Hepatocyte (in vitro differentiated cells): ENCODE measurements around the gene TAL2. TPM values are rescaled to one million over a fixed set of nuclear protein-coding genes. Genes with fewer than 3 reads are reported as not detected.

ENCODE experiments used
- DNase-seq: peaks from one replicate; pipeline ENCODE4 v3.0.0-alpha.2; 2016; ENCODE audit warnings: low spot score
- H2AFZ ChIP-seq: fragments of 200-600 bp; sonication (generic); 2 replicates; pipeline ENCODE4 v1.6.0; 2016; ENCODE audit warnings: antibody characterized with exemption, mild to moderate bottlenecking
- H3K27ac ChIP-seq: fragments of 200-600 bp; sonication (generic); 2 replicates; pipeline ENCODE4 v1.5.1; 2016; ENCODE audit warnings: mild to moderate bottlenecking
- H3K27me3 ChIP-seq: fragments of 200-600 bp; sonication (generic); 2 replicates; pipeline ENCODE4 v1.6.1; 2016
- H3K36me3 ChIP-seq: fragments of 200-600 bp; sonication (generic); replicated peaks from 2 replicates; pipeline ENCODE4 v1.5.1; 2016; ENCODE audit warnings: low read depth; ENCODE audit not compliant: insufficient read depth
- H3K4me1 ChIP-seq: fragments of 200-600 bp; sonication (generic); 2 replicates; pipeline ENCODE4 v1.5.1; 2016; ENCODE audit warnings: mild to moderate bottlenecking, moderate library complexity; ENCODE audit not compliant: insufficient read depth
- H3K4me2 ChIP-seq: fragments of 200-600 bp; sonication (generic); 2 replicates; pipeline ENCODE4 v1.6.0; 2016
- H3K4me3 ChIP-seq: fragments of 200-600 bp; sonication (generic); 2 replicates; pipeline ENCODE4 v1.5.1; 2016; ENCODE audit warnings: mild to moderate bottlenecking
- H3K79me2 ChIP-seq: fragments of 200-600 bp; sonication (generic); 2 replicates; pipeline ENCODE4 v1.6.0; 2017; ENCODE audit warnings: mild to moderate bottlenecking
- H3K9me2 ChIP-seq: fragments of 200-600 bp; sonication (generic); replicated peaks from 2 replicates; pipeline ENCODE4 v1.6.0; 2017; ENCODE audit warnings: mild to moderate bottlenecking; ENCODE audit not compliant: insufficient read depth
- H3K9me3 ChIP-seq: fragments of 200-600 bp; sonication (generic); 2 replicates; pipeline ENCODE4 v1.5.1; 2016; ENCODE audit warnings: low read depth, mild to moderate bottlenecking
- H4K20me1 ChIP-seq: fragments of 200-600 bp; sonication (generic); 2 replicates; pipeline ENCODE4 v1.6.0; 2016; ENCODE audit warnings: mild to moderate bottlenecking; ENCODE audit not compliant: insufficient read depth, poor library complexity, severe bottlenecking
- EZH2 ChIP-seq: fragments of 200-600 bp; sonication (generic); IDR thresholded peaks from 2 replicates; pipeline ENCODE4 v1.6.1; 2016; ENCODE audit warnings: antibody characterized with exemption, mild to moderate bottlenecking, borderline replicate concordance
- EZH2phosphoT487 ChIP-seq: fragments of 200-600 bp; sonication (generic); IDR thresholded peaks from one replicate; pipeline ENCODE4 v1.6.1; 2018; ENCODE audit warnings: antibody characterized with exemption, mild to moderate bottlenecking, low read depth, moderate library complexity; ENCODE audit not compliant: unreplicated experiment, severe bottlenecking
- WGBS: methylation state at CpG from one replicate; pipeline ENCODE4 v1.1.6; 2016; ENCODE audit warnings: low lambda C conversion rate; ENCODE audit errors: missing lambda C conversion rate; 5-methylcytosine and 5-hydroxymethylcytosine counted together
- polyA plus RNA-seq: library from polyadenylated mRNA; unstranded; fragments of >200 nt; fragmentation: Nextera tagmentation; extraction: Ambion mirVana; gene quantifications from 2 replicates; pipeline ENCODE4 v1.2.1, GENCODE V29; 2016
- total RNA-seq: library from RNA; depleted of rRNA; stranded (reverse); fragments of >200 nt; gene quantifications from 2 replicates; pipeline ENCODE4 v1.2.3, GENCODE V29; 2014
- TF ChIP-seq, protein P1 (sequence below): fragments of 200-600 bp; sonication (generic); IDR thresholded peaks from 2 replicates; pipeline ENCODE4 v1.5.1; 2016; ENCODE audit warnings: antibody characterized with exemption, mild to moderate bottlenecking; ENCODE audit not compliant: poor library complexity

Gene TAL2
- total and polyA plus RNA-seq, 2 experiments from 2014 or later, result not detected

DNA sequence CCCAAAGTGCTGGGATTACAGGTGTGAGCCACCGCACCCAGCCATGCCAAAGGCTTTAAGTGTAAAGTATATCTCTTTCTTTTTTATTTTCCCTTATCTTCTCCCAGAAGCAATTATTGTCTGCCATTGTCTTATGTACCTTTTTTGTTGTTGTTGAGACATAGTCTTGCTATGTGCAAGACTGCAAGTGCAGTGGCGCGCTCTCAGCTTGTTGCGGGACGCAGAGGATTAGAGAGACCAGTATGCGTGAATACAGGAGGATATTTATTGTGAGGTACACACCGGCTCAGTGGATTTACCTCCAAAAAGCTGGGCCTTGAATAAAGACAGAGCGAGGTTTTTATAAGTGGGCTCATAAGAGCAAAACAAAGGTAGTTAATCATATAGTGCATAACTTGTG is 43.9 kb downstream of the TAL2 start:
- no peaks in the 10 kb centered on the region for H3K9me3 ChIP-seq

DNA sequence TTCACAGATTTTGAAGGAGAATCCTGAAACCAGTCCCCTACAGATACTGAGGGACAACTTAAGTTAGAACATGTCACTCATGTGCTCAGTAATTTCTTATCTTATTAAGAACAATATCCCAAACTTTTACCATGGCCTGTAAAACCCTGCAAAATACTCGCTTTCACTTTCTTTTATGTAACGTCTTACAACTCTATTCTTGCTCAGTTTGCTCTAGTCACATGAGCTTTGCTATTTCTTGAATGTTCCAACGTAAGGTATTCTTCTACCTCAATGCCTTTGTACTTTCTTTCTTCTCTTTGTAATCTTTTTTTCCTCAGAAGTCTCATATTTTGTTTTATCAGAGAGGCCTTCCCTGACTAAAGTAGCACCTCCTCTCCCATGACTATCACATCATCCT is 46.1 kb downstream of the TAL2 start:
- Histone ChIP-seq H3K79me2 (peaks cover 9% of the 10 kb centered on the region), H3K27me3 (no peaks in the 10 kb centered on the region), H3K9me3 (no peaks in the 10 kb centered on the region), H3K4me1 (no peaks in the 10 kb centered on the region), H4K20me1 (no peaks in the 10 kb centered on the region), H3K4me3 (no peak overlapping the region), H3K4me2 (no peak overlapping the region), H3K27ac (no peak overlapping the region), H2AFZ (no peak overlapping the region), H3K36me3 (no peaks in the 10 kb centered on the region), H3K9me2 (no peaks in the 10 kb centered on the region)
- TF ChIP-seq EZH2phosphoT487 (no peak), EZH2 (no peak)
- TF ChIP-seq, protein P1, sequence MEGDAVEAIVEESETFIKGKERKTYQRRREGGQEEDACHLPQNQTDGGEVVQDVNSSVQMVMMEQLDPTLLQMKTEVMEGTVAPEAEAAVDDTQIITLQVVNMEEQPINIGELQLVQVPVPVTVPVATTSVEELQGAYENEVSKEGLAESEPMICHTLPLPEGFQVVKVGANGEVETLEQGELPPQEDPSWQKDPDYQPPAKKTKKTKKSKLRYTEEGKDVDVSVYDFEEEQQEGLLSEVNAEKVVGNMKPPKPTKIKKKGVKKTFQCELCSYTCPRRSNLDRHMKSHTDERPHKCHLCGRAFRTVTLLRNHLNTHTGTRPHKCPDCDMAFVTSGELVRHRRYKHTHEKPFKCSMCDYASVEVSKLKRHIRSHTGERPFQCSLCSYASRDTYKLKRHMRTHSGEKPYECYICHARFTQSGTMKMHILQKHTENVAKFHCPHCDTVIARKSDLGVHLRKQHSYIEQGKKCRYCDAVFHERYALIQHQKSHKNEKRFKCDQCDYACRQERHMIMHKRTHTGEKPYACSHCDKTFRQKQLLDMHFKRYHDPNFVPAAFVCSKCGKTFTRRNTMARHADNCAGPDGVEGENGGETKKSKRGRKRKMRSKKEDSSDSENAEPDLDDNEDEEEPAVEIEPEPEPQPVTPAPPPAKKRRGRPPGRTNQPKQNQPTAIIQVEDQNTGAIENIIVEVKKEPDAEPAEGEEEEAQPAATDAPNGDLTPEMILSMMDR, result no peak
- DNase-seq, result no peak
- 83% methylated on average over 3 of the region's 3 CpGs for WGBS

More for the DNA sequence above, 43.9 kb downstream of the TAL2 start:
- H3K27ac ChIP-seq, result no peak overlapping the region
- H3K4me2 ChIP-seq, result no peak overlapping the region
- H3K4me1 ChIP-seq, result no peaks in the 10 kb centered on the region
- H2AFZ ChIP-seq, result no peak overlapping the region
- peaks cover 24% of the 10 kb centered on the region for H3K79me2 ChIP-seq
- DNase-seq, result no peak
- H4K20me1 ChIP-seq, result no peaks in the 10 kb centered on the region
- no peaks in the 10 kb centered on the region for H3K9me2 ChIP-seq
- no peak overlapping the region for H3K4me3 ChIP-seq
- no peaks in the 10 kb centered on the region for H3K36me3 ChIP-seq
- TF ChIP-seq, protein P1, result no peak
- TF ChIP-seq EZH2 (no peak), EZH2phosphoT487 (no peak)
- no peaks in the 10 kb centered on the region for H3K27me3 ChIP-seq
- WGBS, result 96% methylated on average over 8 of the region's 8 CpGs

DNA sequence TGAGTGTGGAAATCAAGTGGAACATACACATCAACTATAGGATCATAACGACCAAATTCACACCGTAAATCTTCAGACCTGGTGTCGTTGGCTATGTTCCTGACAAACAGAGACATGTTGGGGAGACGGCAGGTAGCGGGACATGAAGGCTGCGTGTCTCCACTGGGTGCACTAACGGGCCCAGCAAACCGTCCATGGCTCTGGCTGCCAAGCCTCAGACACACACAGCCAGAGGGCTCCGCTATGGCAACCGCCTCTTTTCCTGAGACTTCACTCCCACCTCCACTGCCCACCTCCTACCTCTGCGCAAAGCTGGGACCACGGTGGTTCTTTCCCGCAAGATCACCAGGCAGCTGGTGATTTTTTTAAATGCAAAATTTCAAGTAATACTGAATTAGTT is 48.4 kb downstream of the TAL2 start:
- H3K4me3 ChIP-seq, result no peak overlapping the region
- no peaks in the 10 kb centered on the region for H3K27me3 ChIP-seq
- H3K79me2 ChIP-seq, result no peaks in the 10 kb centered on the region
- no peak for DNase-seq
- H3K36me3 ChIP-seq, result no peaks in the 10 kb centered on the region
- WGBS, result 97% methylated on average over 13 of the region's 13 CpGs
- H3K9me3 ChIP-seq, result no peaks in the 10 kb centered on the region
- TF ChIP-seq, protein P1, result no peak
- TF ChIP-seq EZH2, result no peak
- no peak for TF ChIP-seq EZH2phosphoT487
- H3K27ac ChIP-seq, result no peak overlapping the region
- no peak overlapping the region for H3K4me2 ChIP-seq
- H4K20me1 ChIP-seq, result no peaks in the 10 kb centered on the region
- H2AFZ ChIP-seq, result no peak overlapping the region
- H3K9me2 ChIP-seq, result no peaks in the 10 kb centered on the region
- H3K4me1 ChIP-seq, result no peaks in the 10 kb centered on the region

DNA sequence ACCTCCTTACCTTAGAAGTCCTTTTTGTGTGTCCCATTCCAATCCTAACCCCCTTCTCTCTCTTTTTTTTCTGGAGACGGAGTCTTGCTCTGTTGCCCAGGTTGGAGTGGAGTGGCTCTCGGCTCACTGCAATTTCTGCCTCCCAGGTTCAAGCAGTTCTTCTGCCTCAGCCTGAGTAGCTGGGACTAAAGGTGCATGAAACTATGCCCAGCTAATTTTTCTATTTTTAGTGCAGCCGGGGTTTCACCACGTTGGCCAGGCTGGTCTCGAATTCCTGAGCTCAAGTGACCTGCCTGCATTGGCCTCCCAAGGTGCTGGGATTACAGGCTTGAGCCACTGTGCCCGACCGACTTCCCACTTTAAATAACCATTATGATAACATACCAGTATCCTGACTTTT is 49.6 kb downstream of the TAL2 start:
- no peak for DNase-seq
- H3K9me3 ChIP-seq, result no peaks in the 10 kb centered on the region
- H3K9me2 ChIP-seq, result no peaks in the 10 kb centered on the region
- H3K36me3 ChIP-seq, result no peaks in the 10 kb centered on the region
- H4K20me1 ChIP-seq, result no peaks in the 10 kb centered on the region
- TF ChIP-seq EZH2 (no peak), EZH2phosphoT487 (no peak)
- H3K4me1 ChIP-seq, result no peaks in the 10 kb centered on the region
- H2AFZ ChIP-seq, result no peak overlapping the region
- 87% methylated on average over 7 of the region's 7 CpGs for WGBS
- H3K79me2 ChIP-seq, result no peaks in the 10 kb centered on the region
- H3K4me2 ChIP-seq, result no peak overlapping the region
- no peak overlapping the region for H3K27ac ChIP-seq
- H3K4me3 ChIP-seq, result no peak overlapping the region
- no peaks in the 10 kb centered on the region for H3K27me3 ChIP-seq
